ENCODE results near the gene CNN3. TPM values are rescaled to one million over a fixed set of nuclear protein-coding genes. Genes with fewer than 3 reads are reported as not detected.

Gene CNN3
- polyA plus RNA-seq (2013), result 15.8 TPM

DNA sequence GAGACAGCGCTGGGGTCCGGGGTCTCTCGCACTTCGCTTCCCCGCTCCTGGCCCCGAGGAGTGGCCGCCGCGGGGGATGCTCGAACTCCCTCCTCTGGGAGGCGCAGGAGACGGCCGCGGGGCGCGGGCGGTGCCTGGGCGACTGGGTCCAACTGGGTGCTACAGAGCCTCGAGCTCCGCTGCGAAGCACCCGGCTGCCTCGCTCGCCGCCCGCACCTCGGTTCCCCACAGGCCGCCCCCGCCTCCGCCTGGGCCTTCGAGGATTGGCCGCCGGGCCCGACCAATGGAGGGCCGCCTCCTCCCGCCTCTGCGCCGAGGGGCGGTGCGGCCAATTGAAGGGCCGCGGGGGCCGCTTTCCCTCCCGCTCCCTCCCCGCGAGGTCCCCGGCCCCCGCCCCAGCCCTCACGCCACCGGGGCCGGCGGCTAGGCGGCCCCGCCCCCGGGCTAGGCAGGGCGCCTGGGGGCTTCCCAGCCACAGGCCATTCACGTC is at the start of gene CNN3:
Gene CNN3, minus strand, starts transcription at position 196 of the 490 bp plus-strand sequence. CDS start 216 bp downstream, outside the sequence.
- Histone ChIP-seq H3K27ac (ENCODE audit: insufficient read depth in 1 of 2, low read depth in 1 of 2, low read length in 2 of 2, poor library complexity in 1 of 2, severe bottlenecking in 2 of 2) (no peak within 1 kb of the TSS), H3K4me1 (ENCODE audit: control extremely low read depth in 1 of 4, control insufficient read depth in 4 of 4, insufficient read depth in 4 of 4, low read length in 3 of 4) (peaks cover 0 to 30% (median 21%) of the 10 kb centered on the region in 4 experiments), H3K9me3 (ENCODE audit: control extremely low read depth in 1 of 5, control insufficient read depth in 4 of 5, insufficient read depth in 2 of 5, low read depth in 1 of 5, low read length in 4 of 5) (no peaks in the 10 kb centered on the region), H3K4me3 (ENCODE audit: control insufficient read depth in 1 of 7, extremely low read depth in 1 of 7, insufficient read depth in 4 of 7, low read depth in 2 of 7, low read length in 6 of 7) (peak within 1 kb of the TSS; percentile 60 to 83 (median 79)), H3K27me3 (replicated peaks in 2 of 5; ENCODE audit: control insufficient read depth in 4 of 5, insufficient read depth in 5 of 5, low read length in 4 of 5) (peaks cover 0 to 19% (median 4%) of the 10 kb centered on the region in 5 experiments), H3K36me3 (ENCODE audit: control insufficient read depth in 4 of 4, insufficient read depth in 4 of 4, low read length in 3 of 4) (no peaks in the 10 kb centered on the region)
- ChIA-PET CTCF (interaction anchor here (0.9 to 1.9 kb wide), 3 partner anchors 73 to 121 kb away, joined by 3 to 5 read pairs (median 4); no protein-coding TSS in a partner anchor), POLR2A (no interaction called here)
- under 1% methylated on average over 43 of the region's 57 CpGs for WGBS (ENCODE audit: insufficient coverage)
- peak; percentile 77 to 91 (median 90) for DNase-seq

DNA sequence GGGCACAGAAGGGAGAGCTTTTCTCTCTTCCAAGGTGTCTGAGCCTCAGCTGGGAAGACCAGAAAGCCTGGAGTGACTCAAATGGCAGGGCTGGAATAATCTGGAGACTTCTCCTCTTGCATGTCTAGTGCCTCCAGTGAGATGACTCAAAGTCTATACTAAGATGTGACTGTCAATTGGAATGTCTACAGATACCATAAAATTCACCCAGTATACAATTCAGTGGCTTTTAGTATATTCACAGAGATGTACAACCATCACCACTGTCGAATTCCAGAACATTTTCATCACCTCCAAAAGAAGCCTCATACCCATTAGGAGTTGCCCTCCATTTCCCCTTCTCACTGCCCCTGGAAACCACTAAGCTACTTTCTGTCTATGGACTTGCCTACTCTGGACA is 47.9 kb upstream of the CNN3 start:
- 100% methylated on average over 1 of the region's 1 CpG for WGBS (ENCODE audit: insufficient coverage)
- no peak overlapping the region for H3K27ac ChIP-seq (ENCODE audit: insufficient read depth in 1 of 2, low read depth in 1 of 2, low read length in 2 of 2, poor library complexity in 1 of 2, severe bottlenecking in 2 of 2)
- H3K4me3 ChIP-seq (ENCODE audit: control insufficient read depth in 1 of 7, extremely low read depth in 1 of 7, insufficient read depth in 4 of 7, low read depth in 2 of 7, low read length in 6 of 7), result no peak overlapping the region
- POLR2A ChIA-PET, result no interaction called here
- no peak for DNase-seq
- CTCF ChIA-PET, result no interaction called here
- peaks cover 0 to 5% (median 0%) of the 10 kb centered on the region in 4 experiments for H3K4me1 ChIP-seq (ENCODE audit: control extremely low read depth in 1 of 4, control insufficient read depth in 4 of 4, insufficient read depth in 4 of 4, low read length in 3 of 4)
- H3K27me3 ChIP-seq (replicated peaks in 2 of 5; ENCODE audit: control insufficient read depth in 4 of 5, insufficient read depth in 5 of 5, low read length in 4 of 5), result no peaks in the 10 kb centered on the region
- no peaks in the 10 kb centered on the region for H3K9me3 ChIP-seq (ENCODE audit: control extremely low read depth in 1 of 5, control insufficient read depth in 4 of 5, insufficient read depth in 2 of 5, low read depth in 1 of 5, low read length in 4 of 5)
- H3K36me3 ChIP-seq (ENCODE audit: control insufficient read depth in 4 of 4, insufficient read depth in 4 of 4, low read length in 3 of 4), result no peaks in the 10 kb centered on the region

DNA sequence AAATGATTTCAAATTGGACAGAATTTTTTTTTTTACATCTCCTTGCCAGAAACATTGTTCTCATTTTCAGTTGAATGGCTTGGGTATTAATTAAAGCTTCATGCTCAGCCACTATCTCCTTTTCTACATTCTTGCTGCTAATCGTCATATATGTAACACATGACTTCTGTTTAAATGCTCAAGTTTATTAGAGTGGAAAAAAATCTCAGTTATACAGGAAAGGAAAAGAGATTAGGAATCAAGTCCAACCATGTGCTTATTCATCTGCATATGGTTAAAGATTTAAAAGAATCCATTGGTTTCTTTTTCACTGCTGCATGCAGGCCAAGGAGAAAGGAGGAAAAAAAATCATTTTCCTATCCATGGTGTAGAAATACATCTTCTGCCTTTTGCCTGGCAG is 47.3 kb upstream of the CNN3 start:
- H3K27me3 ChIP-seq (replicated peaks in 2 of 5; ENCODE audit: control insufficient read depth in 4 of 5, insufficient read depth in 5 of 5, low read length in 4 of 5), result no peaks in the 10 kb centered on the region
- WGBS (ENCODE audit: insufficient coverage), result no CpG with 5 or more reads among the region's 1 CpG
- no peak overlapping the region for H3K27ac ChIP-seq (ENCODE audit: insufficient read depth in 1 of 2, low read depth in 1 of 2, low read length in 2 of 2, poor library complexity in 1 of 2, severe bottlenecking in 2 of 2)
- H3K4me1 ChIP-seq (ENCODE audit: control extremely low read depth in 1 of 4, control insufficient read depth in 4 of 4, insufficient read depth in 4 of 4, low read length in 3 of 4), result peaks cover 0 to 5% (median 0%) of the 10 kb centered on the region in 4 experiments
- H3K4me3 ChIP-seq (ENCODE audit: control insufficient read depth in 1 of 7, extremely low read depth in 1 of 7, insufficient read depth in 4 of 7, low read depth in 2 of 7, low read length in 6 of 7), result no peak overlapping the region
- ChIA-PET POLR2A (no interaction called here), CTCF (interaction anchor here (1.9 kb wide), 1 partner anchor 10 kb away, joined by 4 read pairs; no protein-coding TSS in a partner anchor)
- no peaks in the 10 kb centered on the region for H3K9me3 ChIP-seq (ENCODE audit: control extremely low read depth in 1 of 5, control insufficient read depth in 4 of 5, insufficient read depth in 2 of 5, low read depth in 1 of 5, low read length in 4 of 5)
- no peak for DNase-seq
- H3K36me3 ChIP-seq (ENCODE audit: control insufficient read depth in 4 of 4, insufficient read depth in 4 of 4, low read length in 3 of 4), result no peaks in the 10 kb centered on the region

GRCh38 chr1:94973309-94973922 is 46.5 kb upstream of the CNN3 start:
- H3K27me3 ChIP-seq (replicated peaks in 2 of 5; ENCODE audit: control insufficient read depth in 4 of 5, insufficient read depth in 5 of 5, low read length in 4 of 5), result no peaks in the 10 kb centered on the region
- no peak overlapping the region for H3K4me3 ChIP-seq (ENCODE audit: control insufficient read depth in 1 of 7, extremely low read depth in 1 of 7, insufficient read depth in 4 of 7, low read depth in 2 of 7, low read length in 6 of 7)
- no peaks in the 10 kb centered on the region for H3K36me3 ChIP-seq (ENCODE audit: control insufficient read depth in 4 of 4, insufficient read depth in 4 of 4, low read length in 3 of 4)
- POLR2A ChIA-PET, result no interaction called here
- H3K27ac ChIP-seq (ENCODE audit: insufficient read depth in 1 of 2, low read depth in 1 of 2, low read length in 2 of 2, poor library complexity in 1 of 2, severe bottlenecking in 2 of 2), result no peak overlapping the region
- CTCF ChIA-PET, result interaction anchor here (1.9 kb wide), 1 partner anchor 11 kb away, joined by 4 read pairs; no protein-coding TSS in a partner anchor
- peaks cover 0 to 5% (median 0%) of the 10 kb centered on the region in 4 experiments for H3K4me1 ChIP-seq (ENCODE audit: control extremely low read depth in 1 of 4, control insufficient read depth in 4 of 4, insufficient read depth in 4 of 4, low read length in 3 of 4)
- WGBS (ENCODE audit: insufficient coverage), result 99% methylated on average over 6 of the region's 8 CpGs
- H3K9me3 ChIP-seq (ENCODE audit: control extremely low read depth in 1 of 5, control insufficient read depth in 4 of 5, insufficient read depth in 2 of 5, low read depth in 1 of 5, low read length in 4 of 5), result no peaks in the 10 kb centered on the region
- no peak for DNase-seq

DNA sequence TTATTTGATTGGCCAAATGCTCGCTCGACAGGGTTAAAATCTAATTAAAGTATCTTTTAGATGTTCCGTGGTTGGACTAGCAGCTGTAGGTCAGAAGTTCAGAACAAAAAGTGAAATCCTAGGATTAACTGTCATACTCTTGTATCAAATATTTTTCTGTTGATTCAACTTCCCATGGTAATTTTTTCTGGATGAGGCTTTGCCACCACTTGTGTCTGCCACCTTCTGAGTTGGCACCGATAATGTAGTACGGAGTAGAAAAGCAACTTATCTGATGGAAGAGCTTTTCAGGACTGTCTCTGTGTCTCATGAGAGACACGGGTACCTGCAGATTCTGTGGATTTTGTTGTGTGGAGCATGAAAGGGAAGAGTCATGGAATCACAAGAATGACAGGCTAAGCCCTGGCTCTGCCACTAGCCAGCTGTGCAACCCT is 44.6 kb upstream of the CNN3 start:
- POLR2A ChIA-PET, result no interaction called here
- no peak overlapping the region for H3K4me3 ChIP-seq (ENCODE audit: control insufficient read depth in 1 of 7, extremely low read depth in 1 of 7, insufficient read depth in 4 of 7, low read depth in 2 of 7, low read length in 6 of 7)

GRCh38 chr1:94970783-94971182 is 43.9 kb upstream of the CNN3 start:
- WGBS (ENCODE audit: insufficient coverage), result no CpG with 5 or more reads among the region's 2 CpGs
- POLR2A ChIA-PET, result no interaction called here
- H3K4me3 ChIP-seq (ENCODE audit: control insufficient read depth in 1 of 7, extremely low read depth in 1 of 7, insufficient read depth in 4 of 7, low read depth in 2 of 7, low read length in 6 of 7), result no peak overlapping the region

More for the DNA sequence above, 44.6 kb upstream of the CNN3 start:
- Histone ChIP-seq H3K9me3 (ENCODE audit: control extremely low read depth in 1 of 5, control insufficient read depth in 4 of 5, insufficient read depth in 2 of 5, low read depth in 1 of 5, low read length in 4 of 5) (no peaks in the 10 kb centered on the region), H3K27me3 (replicated peaks in 2 of 5; ENCODE audit: control insufficient read depth in 4 of 5, insufficient read depth in 5 of 5, low read length in 4 of 5) (no peaks in the 10 kb centered on the region), H3K36me3 (ENCODE audit: control insufficient read depth in 4 of 4, insufficient read depth in 4 of 4, low read length in 3 of 4) (no peaks in the 10 kb centered on the region), H3K4me1 (ENCODE audit: control extremely low read depth in 1 of 4, control insufficient read depth in 4 of 4, insufficient read depth in 4 of 4, low read length in 3 of 4) (peaks cover 0 to 5% (median 0%) of the 10 kb centered on the region in 4 experiments), H3K27ac (ENCODE audit: insufficient read depth in 1 of 2, low read depth in 1 of 2, low read length in 2 of 2, poor library complexity in 1 of 2, severe bottlenecking in 2 of 2) (no peak overlapping the region)
- DNase-seq, result no peak
- 92% methylated on average over 5 of the region's 6 CpGs for WGBS (ENCODE audit: insufficient coverage)
- CTCF ChIA-PET, result no interaction called here

GRCh38 chr1:94969137-94969536 is 42.2 kb upstream of the CNN3 start:
- Histone ChIP-seq H3K9me3 (ENCODE audit: control extremely low read depth in 1 of 5, control insufficient read depth in 4 of 5, insufficient read depth in 2 of 5, low read depth in 1 of 5, low read length in 4 of 5) (no peaks in the 10 kb centered on the region), H3K36me3 (ENCODE audit: control insufficient read depth in 4 of 4, insufficient read depth in 4 of 4, low read length in 3 of 4) (no peaks in the 10 kb centered on the region), H3K4me3 (ENCODE audit: control insufficient read depth in 1 of 7, extremely low read depth in 1 of 7, insufficient read depth in 4 of 7, low read depth in 2 of 7, low read length in 6 of 7) (no peak overlapping the region), H3K27me3 (replicated peaks in 2 of 5; ENCODE audit: control insufficient read depth in 4 of 5, insufficient read depth in 5 of 5, low read length in 4 of 5) (no peaks in the 10 kb centered on the region), H3K27ac (ENCODE audit: insufficient read depth in 1 of 2, low read depth in 1 of 2, low read length in 2 of 2, poor library complexity in 1 of 2, severe bottlenecking in 2 of 2) (no peak overlapping the region), H3K4me1 (ENCODE audit: control extremely low read depth in 1 of 4, control insufficient read depth in 4 of 4, insufficient read depth in 4 of 4, low read length in 3 of 4) (peaks cover 0 to 5% (median 0%) of the 10 kb centered on the region in 4 experiments)
- ChIA-PET POLR2A (no interaction called here), CTCF (no interaction called here)
- 100% methylated on average over 4 of the region's 6 CpGs for WGBS (ENCODE audit: insufficient coverage)
- no peak for DNase-seq

More at GRCh38 chr1:94970783-94971182, 43.9 kb upstream of the CNN3 start:
- CTCF ChIA-PET, result no interaction called here
- H3K36me3 ChIP-seq (ENCODE audit: control insufficient read depth in 4 of 4, insufficient read depth in 4 of 4, low read length in 3 of 4), result no peaks in the 10 kb centered on the region
- H3K9me3 ChIP-seq (ENCODE audit: control extremely low read depth in 1 of 5, control insufficient read depth in 4 of 5, insufficient read depth in 2 of 5, low read depth in 1 of 5, low read length in 4 of 5), result no peaks in the 10 kb centered on the region
- H3K4me1 ChIP-seq (ENCODE audit: control extremely low read depth in 1 of 4, control insufficient read depth in 4 of 4, insufficient read depth in 4 of 4, low read length in 3 of 4), result peaks cover 0 to 5% (median 0%) of the 10 kb centered on the region in 4 experiments
- H3K27me3 ChIP-seq (replicated peaks in 2 of 5; ENCODE audit: control insufficient read depth in 4 of 5, insufficient read depth in 5 of 5, low read length in 4 of 5), result no peaks in the 10 kb centered on the region
- H3K27ac ChIP-seq (ENCODE audit: insufficient read depth in 1 of 2, low read depth in 1 of 2, low read length in 2 of 2, poor library complexity in 1 of 2, severe bottlenecking in 2 of 2), result no peak overlapping the region
- no peak for DNase-seq

Data from common myeloid progenitor, CD34-positive (primary cell).